Liver (tissue), 9 donors: ENCODE data around the gene GAS7. TPM values are rescaled to one million over a fixed set of nuclear protein-coding genes. Genes with fewer than 3 reads are reported as not detected.

Experiments
- DNase-seq: peaks from one replicate; pipeline ENCODE4 v3.0.0-alpha.2; 2017; ENCODE audit warnings: low spot score
- H3K27ac ChIP-seq, 2 donors: one replicate each; pipeline ENCODE4 v1.7.0; 2013; ENCODE audit warnings: inconsistent platforms in 2 of 2, low read length in 2 of 2, control low read depth in 1 of 2, low read depth in 1 of 2, mild to moderate bottlenecking in 1 of 2
- H3K27me3 ChIP-seq, 4 donors: one replicate each; pipeline versions ENCODE4 v1.6.1 to v1.7.0; 2013; ENCODE audit warnings: low read length in 3 of 4, inconsistent platforms in 1 of 4, mild to moderate bottlenecking in 1 of 4, moderate library complexity in 1 of 4; ENCODE audit not compliant: control insufficient read depth in 4 of 4, insufficient read depth in 4 of 4
- H3K36me3 ChIP-seq, 4 donors: one replicate each; pipeline versions ENCODE4 v1.6.1 to v1.7.0; 2013; ENCODE audit warnings: low read length in 3 of 4, mild to moderate bottlenecking in 3 of 4, low read depth in 1 of 4, moderate library complexity in 1 of 4; ENCODE audit not compliant: control insufficient read depth in 4 of 4, insufficient read depth in 3 of 4
- H3K4me1 ChIP-seq, 4 donors: one replicate each; pipeline versions ENCODE4 v1.6.1 to v1.7.0; 2013; ENCODE audit warnings: low read length in 3 of 4, mild to moderate bottlenecking in 3 of 4, moderate library complexity in 1 of 4; ENCODE audit not compliant: control insufficient read depth in 4 of 4, insufficient read depth in 4 of 4
- H3K4me3 ChIP-seq, 3 donors: one replicate each; pipeline versions ENCODE4 v1.6.1 to v1.7.0; 2013; ENCODE audit warnings: low read length in 3 of 3, control low read depth in 1 of 3, low read depth in 1 of 3, mild to moderate bottlenecking in 1 of 3
- H3K9ac ChIP-seq, 2 donors: one replicate each; pipeline ENCODE4 v1.7.0; 2013; ENCODE audit warnings: low read length in 2 of 2, mild to moderate bottlenecking in 2 of 2, moderate library complexity in 2 of 2, control low read depth in 1 of 2, low read depth in 1 of 2
- H3K9me3 ChIP-seq, 4 donors: one replicate each; pipeline versions ENCODE4 v1.6.1 to v1.7.0; 2013; ENCODE audit warnings: low read length in 3 of 4; ENCODE audit not compliant: control insufficient read depth in 4 of 4
- ATF3 ChIP-seq: IDR thresholded peaks from 2 replicates; pipeline ENCODE4 v1.6.1; 2016; ENCODE audit warnings: antibody characterized with exemption
- CTCF ChIP-seq: fragments of 150-350 bp; IDR thresholded peaks from 2 replicates; pipeline ENCODE4 v1.5.1; 2017; ENCODE audit warnings: improper control_type of control experiment, low read depth, low read length; ENCODE audit not compliant: missing input control
- EGR1 ChIP-seq, 2 donors: IDR thresholded peaks; 2 replicates each; pipeline ENCODE4 v1.6.1; 2016 to 2018; ENCODE audit warnings: antibody characterized with exemption in 2 of 2, low read depth in 2 of 2
- FOXA1 ChIP-seq: IDR thresholded peaks from 2 replicates; pipeline ENCODE4 v1.6.1; 2016; ENCODE audit warnings: antibody characterized with exemption
- FOXA2 ChIP-seq: IDR thresholded peaks from 2 replicates; pipeline ENCODE4 v1.6.1; 2016; ENCODE audit warnings: antibody characterized with exemption
- HNF4A ChIP-seq, 2 donors: conservative IDR thresholded peaks; 2 replicates each; pipeline ENCODE4 v1.6.1; 2016; ENCODE audit warnings: antibody characterized with exemption in 2 of 2, mild to moderate bottlenecking in 2 of 2
- HNF4G ChIP-seq: IDR thresholded peaks from 2 replicates; pipeline ENCODE4 v1.6.1; 2016; ENCODE audit warnings: antibody characterized with exemption
- JUND ChIP-seq, 2 donors: IDR thresholded peaks; 2 replicates each; pipeline ENCODE4 v1.6.1; 2016; ENCODE audit warnings: antibody characterized with exemption in 2 of 2
- MAX ChIP-seq: IDR thresholded peaks from 2 replicates; pipeline ENCODE4 v1.6.1; 2016; ENCODE audit warnings: antibody characterized with exemption
- NR2F2 ChIP-seq: IDR thresholded peaks from 2 replicates; pipeline ENCODE4 v1.6.1; 2016; ENCODE audit warnings: antibody characterized with exemption
- REST ChIP-seq: IDR thresholded peaks from 2 replicates; pipeline ENCODE4 v1.6.1; 2016; ENCODE audit warnings: antibody characterized with exemption, mild to moderate bottlenecking
- RXRA ChIP-seq, 2 donors: IDR thresholded peaks; 2 replicates each; pipeline ENCODE4 v1.6.1; 2017 to 2018; ENCODE audit warnings: antibody characterized with exemption in 2 of 2, mild to moderate bottlenecking in 1 of 2
- SP1 ChIP-seq: IDR thresholded peaks from 2 replicates; pipeline ENCODE4 v1.6.1; 2018; ENCODE audit warnings: antibody characterized with exemption, mild to moderate bottlenecking
- YY1 ChIP-seq: IDR thresholded peaks from 2 replicates; pipeline ENCODE4 v1.6.1; 2016; ENCODE audit warnings: antibody characterized with exemption, mild to moderate bottlenecking
- ZBTB33 ChIP-seq: IDR thresholded peaks from 2 replicates; pipeline ENCODE4 v1.6.1; 2016; ENCODE audit warnings: antibody characterized with exemption
- WGBS: extraction: QIAGEN DNeasy Blood & Tissue Kit; methylation state at CpG from one replicate; pipeline ENCODE4 v1.1.7; 2013; 5-methylcytosine and 5-hydroxymethylcytosine counted together
- polyA plus RNA-seq, 2 donors: library from polyadenylated mRNA; stranded (reverse) in 1 of 2; unstranded in 1 of 2; fragments of 200-250 nt in 1 of 2; fragments of >200 nt in 1 of 2; fragmentation: Nextera tagmentation in 1 of 2; extraction: Ambion mirVana in 1 of 2; gene quantifications; one replicate each; pipeline versions ENCODE4 v1.2.1 to v1.2.3, GENCODE V29; 2013 to 2015
- total RNA-seq, 2 donors: library from RNA; depleted of rRNA; stranded (reverse); fragments of >200 nt; gene quantifications; one replicate each; pipeline ENCODE4 v1.2.3, GENCODE V29; 2014
- donor health status: healthy.
- donor health status: healthy.
- donor health status: healthy.
- donor health status: healthy.
- donor health status: healthy.

The GAS7 gene
- total and polyA plus RNA-seq, 4 donors, result 0.79 to 6.1 (median 2.5) TPM

GRCh38 chr17:9907131-9907530 lies 291.3 kb downstream of the GAS7 start:
- no peak for TF ChIP-seq FOXA1
- no peak for TF ChIP-seq MAX
- no peak for TF ChIP-seq CTCF
- TF ChIP-seq FOXA2, result no peak
- TF ChIP-seq HNF4G, result no peak
- TF ChIP-seq RXRA (IDR thresholded peaks at IDR 0.05), result no peak
- no peak for TF ChIP-seq ZBTB33
- TF ChIP-seq EGR1 (IDR thresholded peaks at IDR 0.05; ENCODE audit: low read depth in 2 of 2), result no peak
- no peak for TF ChIP-seq JUND (IDR thresholded peaks at IDR 0.05)
- Histone ChIP-seq H3K4me1 (no peaks in the 10 kb centered on the region), H3K9ac (no peak overlapping the region), H3K27me3 (peaks cover 0 to 5% (median 3%) of the 10 kb centered on the region in 4 donors), H3K36me3 (no peaks in the 10 kb centered on the region), H3K27ac (no peak overlapping the region), H3K4me3 (no peak overlapping the region), H3K9me3 (no peaks in the 10 kb centered on the region)
- 81% methylated on average over 7 of the region's 7 CpGs for WGBS
- no peak for DNase-seq

GRCh38 chr17:9906616-9907015 lies 291.8 kb downstream of the GAS7 start:
- peaks cover 0 to 5% (median 3%) of the 10 kb centered on the region in 4 donors for H3K27me3 ChIP-seq
- no peaks in the 10 kb centered on the region for H3K36me3 ChIP-seq
- no peak for DNase-seq
- TF ChIP-seq ZBTB33 (no peak), JUND (IDR thresholded peaks at IDR 0.05) (no peak), RXRA (IDR thresholded peaks at IDR 0.05) (no peak), HNF4A (conservative IDR thresholded peaks at IDR 0.05) (no peak), NR2F2 (no peak), FOXA1 (no peak), YY1 (no peak), REST (no peak), MAX (no peak), FOXA2 (no peak), EGR1 (IDR thresholded peaks at IDR 0.05; ENCODE audit: low read depth in 2 of 2) (no peak), ATF3 (no peak), HNF4G (no peak), SP1 (no peak)
- no peak overlapping the region for H3K9ac ChIP-seq
- 70% methylated on average over 14 of the region's 14 CpGs for WGBS
- no peak overlapping the region for H3K27ac ChIP-seq
- no peaks in the 10 kb centered on the region for H3K4me1 ChIP-seq
- H3K9me3 ChIP-seq, result no peaks in the 10 kb centered on the region
- no peak overlapping the region for H3K4me3 ChIP-seq
